HL-60/S4 (cell line): ENCODE results near the gene PHLPP1.
"Not testable (repeated sequence)": the region's sequence is repeated elsewhere in the genome, so short reads cannot be mapped to it uniquely, and the experiment has no call there.

Experiments
- in situ Hi-C: fragments of 300-500 bp; cut with MboI; formaldehyde crosslinking; loops from 2 replicates; pipeline ENCODE4 v1.14.3; 2022; ENCODE audit warnings: low sequenced_read_pairs

The PHLPP1 gene

DNA sequence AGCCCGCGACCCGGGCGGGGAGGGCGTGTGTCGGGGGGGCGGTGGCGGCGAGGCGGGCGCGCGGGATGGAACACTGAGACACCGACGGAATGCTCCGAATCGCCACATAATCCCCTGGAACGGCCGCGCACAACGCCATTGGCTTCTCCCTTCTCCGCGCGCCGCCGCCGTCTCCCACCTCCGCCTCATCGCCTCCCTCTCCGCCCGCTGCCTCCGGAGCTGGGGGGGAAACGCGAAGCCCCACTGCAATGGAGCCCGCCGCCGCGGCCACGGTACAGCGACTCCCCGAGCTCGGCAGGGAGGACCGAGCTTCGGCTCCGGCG, at the start of gene PHLPP1:
TSS of gene PHLPP1 (plus strand) at position 106 of the 323 bp plus-strand sequence. CDS start at position 249, 143 bp downstream.
- in situ Hi-C loops: loop anchor here (10.0 kb wide), 1 partner anchor 239 kb away; no protein-coding TSS in a partner anchor

DNA sequence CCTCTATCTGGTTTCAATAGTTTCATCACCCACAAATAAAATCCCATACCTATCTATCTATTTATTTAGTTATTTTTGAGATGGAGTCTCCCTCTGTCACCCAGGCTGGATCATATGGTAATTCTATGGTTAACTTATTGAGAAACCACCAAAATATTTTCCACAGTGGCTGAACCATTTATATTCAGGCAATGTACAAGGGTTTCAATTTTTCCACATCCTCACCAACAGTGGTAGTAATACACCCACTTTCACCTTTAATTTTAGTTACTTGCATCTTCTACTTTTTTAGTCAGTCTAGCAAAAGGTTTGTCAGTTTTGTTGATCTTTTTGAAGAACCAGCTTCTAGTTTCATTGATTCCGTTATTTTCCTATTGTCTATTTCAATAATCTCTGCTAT, 46.1 kb upstream of the PHLPP1 start:
- in situ Hi-C loops: no loop called here

DNA sequence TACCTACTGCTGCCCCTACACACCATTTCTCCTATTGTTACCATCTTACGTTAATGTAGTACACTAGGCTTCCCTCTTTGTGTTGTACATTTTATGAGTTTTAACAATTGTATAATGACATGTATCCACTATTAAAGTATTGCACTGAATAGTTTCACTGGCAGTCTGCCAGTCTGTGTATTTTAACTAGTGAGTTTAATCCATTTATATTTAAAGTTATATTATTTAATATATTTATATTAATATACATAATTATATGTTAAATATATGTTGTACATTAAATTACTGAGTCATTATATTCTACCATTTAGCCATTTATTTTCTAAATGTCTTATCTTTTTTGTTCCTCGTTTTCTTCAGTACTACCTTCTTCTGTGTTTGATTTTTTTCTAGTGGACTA, 44.8 kb upstream of the PHLPP1 start:
- in situ Hi-C loops: no loop called here

DNA sequence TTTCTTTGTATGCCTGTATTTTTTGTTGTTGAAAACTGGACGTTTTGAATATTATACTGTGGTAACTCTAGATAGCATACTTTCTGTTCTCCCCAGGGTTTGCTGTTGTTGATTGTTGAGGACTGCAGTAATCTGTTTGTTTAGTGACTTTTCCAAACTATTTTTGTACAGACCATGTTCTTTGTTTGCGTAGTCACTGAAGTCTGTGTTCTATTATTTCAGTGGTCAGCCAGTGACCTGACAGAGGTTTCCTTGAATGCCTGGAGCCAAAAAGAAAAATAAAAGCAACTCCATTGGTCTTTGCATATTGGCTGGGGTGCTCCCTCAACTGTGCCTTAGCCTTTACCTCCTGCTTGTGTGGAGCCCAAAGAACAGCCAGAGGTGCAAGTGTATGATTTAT, 42.7 kb upstream of the PHLPP1 start:
- in situ Hi-C loops: no loop called here

DNA sequence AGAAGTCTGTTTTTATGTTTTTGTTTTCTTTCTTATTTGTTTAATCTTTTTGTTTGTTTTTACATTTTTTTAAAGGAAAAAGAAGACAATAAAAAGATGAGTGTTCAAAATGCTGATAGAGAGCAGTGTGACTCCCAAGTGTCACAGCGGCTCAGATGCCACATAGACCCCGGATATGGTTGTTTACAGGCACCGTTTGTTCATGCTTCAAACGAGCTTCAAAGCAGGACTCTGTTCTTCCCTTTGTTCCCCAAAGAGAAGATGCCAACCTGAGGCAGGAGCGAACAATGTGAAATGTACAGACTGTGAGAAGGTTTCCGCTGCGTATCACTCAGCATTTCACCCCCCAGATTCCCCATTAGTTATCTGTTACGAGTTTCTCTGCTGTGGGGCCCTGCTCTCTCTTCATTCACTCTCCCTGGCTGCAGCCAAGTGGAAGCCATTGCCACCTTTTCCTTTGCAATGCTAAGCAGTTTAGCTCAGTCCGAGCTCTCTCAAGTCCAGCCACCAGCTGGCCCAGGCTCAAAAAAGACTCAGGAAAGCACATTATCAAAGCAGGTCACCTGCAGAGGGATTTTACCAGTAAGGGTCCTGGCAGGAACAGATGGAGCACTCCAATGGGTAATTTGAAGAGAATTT, 36.4 kb upstream of the PHLPP1 start:
- in situ Hi-C loops: no loop called here

DNA sequence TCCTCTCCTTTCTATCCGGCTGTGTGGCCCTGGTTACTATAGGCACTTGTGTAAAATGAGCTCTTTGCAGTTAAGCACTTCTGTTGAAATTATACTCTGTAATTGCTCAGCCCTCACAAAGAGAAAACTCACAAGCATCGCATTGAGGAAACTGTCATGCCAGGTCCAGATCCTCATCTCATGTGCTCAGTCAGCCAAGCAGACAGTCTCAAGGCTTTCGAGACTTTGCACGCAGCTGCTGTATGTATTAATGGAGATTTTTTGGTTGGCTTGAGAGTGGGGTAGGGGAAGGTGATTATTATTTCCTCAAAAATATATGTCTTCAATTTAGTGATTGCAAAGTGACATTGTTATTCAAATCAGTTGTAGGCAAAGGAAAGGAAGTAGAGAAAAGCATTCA, 33.0 kb upstream of the PHLPP1 start:
- in situ Hi-C loops: no loop called here

DNA sequence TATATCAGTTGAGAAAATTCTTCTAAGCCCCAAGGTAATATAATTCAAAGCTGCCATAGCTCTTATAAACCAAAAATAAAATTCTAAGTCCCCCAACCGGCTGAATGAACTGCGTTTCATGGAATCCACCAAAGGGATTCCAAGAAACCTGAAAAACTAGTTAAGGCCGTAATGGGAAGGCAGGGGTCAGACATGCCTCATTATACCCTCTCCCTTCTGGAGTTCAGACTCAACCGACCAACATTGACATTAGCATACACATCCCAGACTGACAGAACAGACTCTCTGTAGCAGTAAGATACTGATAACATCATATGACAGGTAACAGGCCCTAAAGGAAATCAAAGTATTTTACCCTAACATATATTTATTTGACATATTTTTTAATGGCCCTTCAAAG, 31.4 kb upstream of the PHLPP1 start:
- in situ Hi-C loops: no loop called here

DNA sequence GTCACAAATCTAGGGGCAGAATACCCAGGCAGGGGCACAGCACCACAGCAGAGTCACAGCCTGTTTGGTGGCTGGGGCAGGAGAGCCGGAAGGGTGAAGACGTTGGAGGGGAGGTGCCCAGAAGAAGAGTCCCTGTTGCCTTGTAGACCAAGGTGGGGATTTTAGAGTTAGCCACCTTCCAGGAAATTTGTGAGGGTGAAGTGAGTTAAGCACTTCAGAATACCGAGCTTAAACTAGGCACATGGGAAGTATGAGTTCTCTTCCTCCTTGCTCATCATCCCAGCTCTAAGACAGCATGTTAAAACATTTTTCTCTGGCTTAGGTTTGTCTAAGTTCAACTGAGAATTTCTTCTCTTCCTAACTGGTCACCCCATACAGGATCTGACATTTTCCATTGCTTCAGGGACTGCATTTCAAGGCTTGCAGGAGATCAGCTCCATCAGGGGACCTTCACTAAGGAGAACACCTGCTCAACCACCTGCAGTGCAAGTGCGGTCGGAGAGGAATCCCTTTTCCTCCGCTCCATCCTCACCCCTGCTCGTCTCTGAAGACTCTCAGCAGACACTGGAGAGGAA, 26.5 kb upstream of the PHLPP1 start:
- in situ Hi-C loops: no loop called here

DNA sequence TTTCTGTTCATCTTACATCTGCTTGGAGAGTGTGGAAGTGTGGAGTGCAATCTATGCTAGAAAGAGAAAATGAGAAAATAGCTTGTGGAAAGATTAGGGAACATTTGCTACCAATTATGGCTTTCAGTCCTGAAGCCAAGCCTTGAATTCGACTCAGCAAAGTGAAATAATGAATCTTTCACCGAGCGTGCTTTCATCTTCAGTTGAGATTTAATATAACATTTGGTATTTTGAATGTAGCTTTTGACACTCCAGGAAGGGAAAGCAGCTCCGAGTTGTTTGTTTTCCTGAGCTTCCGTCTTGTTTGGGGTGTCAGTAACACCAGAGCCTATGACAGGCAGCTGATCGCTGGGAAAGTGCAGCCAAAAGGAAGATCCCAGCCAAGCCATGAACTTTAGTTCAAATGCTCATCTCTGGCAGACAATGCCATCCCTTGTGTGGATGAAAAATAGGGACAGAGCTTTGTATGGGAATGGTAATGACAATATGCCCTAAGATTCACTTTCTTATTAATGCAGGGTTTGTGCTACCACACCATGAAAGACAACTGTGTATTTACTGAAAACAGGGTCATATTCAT, 25.0 kb upstream of the PHLPP1 start:
- in situ Hi-C loops: no loop called here

DNA sequence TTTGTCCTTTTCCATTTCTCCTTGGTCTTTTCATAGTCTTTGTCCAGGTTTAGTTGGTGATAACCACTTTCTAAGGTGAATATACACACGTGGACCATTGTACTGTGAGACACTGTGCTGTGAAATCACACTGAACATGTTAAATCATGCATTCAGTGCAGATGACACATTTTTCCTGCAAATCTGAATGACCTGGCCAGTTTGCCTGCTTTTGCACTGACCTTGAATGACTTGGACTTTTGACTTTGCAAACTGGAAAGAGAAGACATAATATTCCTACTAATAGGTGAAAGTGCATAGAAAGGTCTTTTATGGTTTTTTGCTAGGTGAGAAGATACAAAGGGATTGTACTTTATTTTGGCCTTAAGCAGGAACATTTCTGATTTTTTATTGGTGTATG, 21.7 kb upstream of the PHLPP1 start:
- in situ Hi-C loops: no loop called here

DNA sequence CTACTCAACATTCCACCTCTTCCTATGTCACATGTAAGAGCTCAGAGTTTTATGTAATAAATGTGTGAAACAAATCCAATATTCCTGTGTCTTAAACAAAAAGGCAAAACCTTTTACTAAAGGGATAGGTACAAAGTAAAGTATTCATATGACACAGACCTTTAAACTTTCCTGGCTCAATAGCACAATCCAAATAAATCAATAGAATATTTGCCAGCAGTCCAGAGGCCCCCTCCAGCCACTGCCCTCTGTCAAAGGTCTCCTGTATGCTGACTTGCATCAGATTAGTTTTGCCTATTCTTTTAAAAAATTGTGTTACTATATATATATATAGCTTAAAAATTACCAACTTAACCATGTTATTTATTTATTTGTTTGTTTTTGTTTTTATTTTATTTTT, 17.7 kb upstream of the PHLPP1 start:
- in situ Hi-C loops: no loop called here

DNA sequence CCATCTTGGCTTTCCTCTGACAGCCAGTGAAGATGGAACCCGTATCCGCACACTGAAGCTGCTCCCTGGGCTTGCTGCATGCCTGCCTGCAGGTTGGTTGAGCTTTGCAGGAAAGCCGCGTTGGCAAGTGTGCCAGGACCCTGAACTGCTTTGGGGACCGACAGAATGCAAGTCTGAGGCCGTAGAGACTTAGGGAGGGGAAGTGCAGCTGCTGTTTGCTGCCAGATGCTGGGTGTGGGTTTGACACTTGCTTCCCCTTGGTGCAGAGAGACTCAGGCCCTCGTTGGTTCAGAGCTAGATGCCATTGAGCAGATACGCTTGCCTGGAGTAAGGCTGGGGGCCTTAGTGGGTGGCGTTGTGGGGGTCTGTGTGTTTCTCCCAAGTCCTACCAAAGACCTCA, 13.1 kb upstream of the PHLPP1 start:
- in situ Hi-C loops: no loop called here

DNA sequence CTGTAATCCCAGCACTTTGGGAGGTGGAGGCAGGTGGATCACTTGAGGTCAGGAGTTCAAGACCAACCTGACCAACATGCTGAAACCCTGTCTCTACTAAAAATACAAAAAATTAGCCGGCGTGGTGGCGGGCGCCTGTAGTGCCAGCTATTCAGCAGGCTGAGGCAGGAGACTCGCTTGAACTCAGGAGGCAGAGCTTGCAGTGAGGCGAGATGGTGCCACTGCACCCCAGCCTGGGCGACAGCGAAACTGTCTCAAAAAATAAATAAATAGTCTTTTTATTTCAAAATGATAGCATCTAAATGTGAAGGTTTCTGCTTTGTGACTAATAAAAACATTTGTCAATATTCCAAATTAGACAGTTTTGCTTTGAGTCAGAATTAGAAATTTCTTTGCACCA, 8.5 kb upstream of the PHLPP1 start:
- in situ Hi-C loops: not testable (repeated sequence)

DNA sequence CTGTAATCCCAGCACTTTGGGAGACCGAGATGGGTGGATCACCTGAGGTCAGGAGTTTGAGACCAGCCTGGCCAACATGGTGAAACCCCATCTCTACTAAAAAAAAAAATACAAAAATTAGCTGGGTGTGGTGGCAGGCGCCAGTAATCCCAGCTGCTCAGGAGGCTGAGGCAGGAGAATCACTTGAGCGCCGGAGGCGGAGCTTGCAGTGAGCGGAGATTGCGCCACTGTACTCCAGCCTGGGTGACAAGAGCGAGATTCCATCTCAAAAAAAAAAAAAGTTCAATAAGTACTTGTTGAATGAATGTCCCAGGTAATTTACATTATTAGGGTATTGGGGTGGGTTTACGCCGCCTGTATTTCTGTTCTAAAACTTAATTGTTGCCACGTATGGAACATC, 5.4 kb upstream of the PHLPP1 start:
- in situ Hi-C loops: loop anchor here (10.0 kb wide), 1 partner anchor 245 kb away; no protein-coding TSS in a partner anchor

DNA sequence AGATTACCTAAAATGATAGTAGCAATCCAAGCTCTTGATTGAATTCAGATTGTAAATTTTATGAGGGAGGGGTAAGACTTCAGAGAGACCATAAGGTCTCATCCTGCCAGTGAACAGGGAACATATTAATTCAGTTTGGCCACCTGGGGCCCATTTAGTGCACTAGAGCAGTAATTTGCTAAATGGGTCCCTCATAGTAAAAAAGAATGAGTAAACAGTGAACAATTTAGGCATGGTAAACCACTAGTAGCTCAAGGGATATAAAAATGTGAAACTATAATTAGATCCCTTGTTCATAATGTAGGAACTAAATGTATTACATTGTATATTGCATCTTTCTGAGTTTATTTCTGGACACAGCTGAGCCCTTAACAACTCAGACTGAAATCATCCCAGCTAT, 4.9 kb upstream of the PHLPP1 start:
- in situ Hi-C loops: loop anchor here (10.0 kb wide), 1 partner anchor 244 kb away; no protein-coding TSS in a partner anchor

DNA sequence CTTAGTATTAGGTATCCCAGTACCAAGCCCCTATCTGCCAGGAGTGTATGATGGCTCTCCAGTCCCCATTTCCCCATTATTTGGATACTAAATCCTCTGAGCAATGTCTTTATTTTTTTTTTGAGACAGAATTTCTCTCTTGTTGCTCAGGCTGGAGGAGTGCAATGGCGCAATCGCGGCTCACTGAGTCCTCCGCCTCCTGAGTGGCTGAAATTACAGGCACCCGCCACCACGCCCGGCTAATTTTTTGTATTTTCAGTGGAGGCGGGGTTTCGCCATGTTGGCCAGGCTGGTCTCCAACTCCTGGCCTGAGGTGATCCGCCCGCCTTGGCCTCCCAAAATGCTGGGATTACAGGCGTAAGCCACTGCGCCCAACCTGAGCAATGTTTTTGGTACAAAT, 3.6 kb upstream of the PHLPP1 start:
- in situ Hi-C loops: loop anchor here (10.0 kb wide), 1 partner anchor 243 kb away; no protein-coding TSS in a partner anchor

DNA sequence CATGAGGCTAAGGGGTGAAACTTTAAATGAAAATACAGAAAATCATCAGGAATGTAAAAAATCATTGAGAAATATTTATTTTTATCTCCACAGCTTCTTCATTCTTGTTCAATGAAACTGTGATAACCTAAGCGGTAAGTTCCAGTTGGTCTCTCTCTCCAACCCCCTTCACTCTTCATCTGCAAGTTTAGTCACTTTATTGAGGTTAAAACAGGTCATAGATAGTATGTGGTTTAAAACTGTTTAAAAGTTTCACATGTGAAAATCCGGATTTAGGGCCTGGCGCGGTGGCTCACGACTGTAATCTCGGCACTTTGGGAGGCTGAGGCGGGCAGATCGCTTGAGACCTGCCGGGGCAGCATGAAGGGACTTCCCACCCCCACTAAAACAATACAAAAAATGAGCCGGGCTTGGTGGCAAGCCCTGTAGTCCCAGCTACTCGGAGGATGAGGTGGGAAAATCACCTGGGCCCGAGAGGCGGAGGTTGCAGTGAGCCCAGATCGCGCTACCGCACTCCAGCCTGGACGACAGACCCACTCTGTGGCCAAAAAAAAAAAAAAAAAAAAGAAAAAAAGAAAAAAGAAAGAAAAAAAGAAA, 1.6 kb upstream of the PHLPP1 start:
- in situ Hi-C loops: loop anchor here (10.0 kb wide), 1 partner anchor 241 kb away; no protein-coding TSS in a partner anchor

DNA sequence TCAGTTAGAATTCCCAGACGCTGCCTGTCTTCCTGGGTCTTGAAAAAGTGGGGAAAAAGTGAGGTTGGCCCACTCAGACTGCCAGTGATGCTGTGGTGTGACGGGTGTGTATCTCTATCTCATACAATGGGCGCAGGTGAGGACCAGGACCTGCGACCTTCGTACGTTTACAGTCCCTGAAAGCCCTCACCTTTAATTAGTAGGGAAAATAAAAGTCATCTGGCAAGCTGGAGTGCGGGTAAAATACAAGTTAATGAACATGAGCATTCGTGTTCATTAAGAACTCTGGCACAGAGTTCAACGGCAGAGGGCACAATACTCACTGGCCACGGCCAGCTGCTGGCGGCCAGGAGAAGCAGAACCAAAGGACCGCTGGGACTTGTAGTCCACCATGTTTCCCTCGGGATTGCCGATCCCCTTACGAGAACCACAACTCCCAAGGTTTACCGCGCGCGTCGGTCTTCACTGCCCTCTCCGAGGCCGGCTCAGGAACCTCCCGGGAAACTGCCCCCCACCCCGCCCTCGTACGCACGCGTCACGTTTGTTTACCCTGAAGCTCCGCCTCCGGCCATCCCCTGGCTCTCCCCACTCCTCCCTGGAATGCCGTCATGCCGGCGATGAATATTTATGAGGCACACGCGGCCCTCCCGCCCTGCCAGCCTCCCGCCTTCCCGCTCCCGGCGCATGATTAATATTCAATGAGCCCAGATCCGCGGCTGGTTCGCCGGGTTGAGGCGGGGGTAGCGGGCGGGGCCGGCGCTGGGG, 488 bp upstream of the PHLPP1 start:
- in situ Hi-C loops: loop anchor here (10.0 kb wide), 1 partner anchor 240 kb away; no protein-coding TSS in a partner anchor

DNA sequence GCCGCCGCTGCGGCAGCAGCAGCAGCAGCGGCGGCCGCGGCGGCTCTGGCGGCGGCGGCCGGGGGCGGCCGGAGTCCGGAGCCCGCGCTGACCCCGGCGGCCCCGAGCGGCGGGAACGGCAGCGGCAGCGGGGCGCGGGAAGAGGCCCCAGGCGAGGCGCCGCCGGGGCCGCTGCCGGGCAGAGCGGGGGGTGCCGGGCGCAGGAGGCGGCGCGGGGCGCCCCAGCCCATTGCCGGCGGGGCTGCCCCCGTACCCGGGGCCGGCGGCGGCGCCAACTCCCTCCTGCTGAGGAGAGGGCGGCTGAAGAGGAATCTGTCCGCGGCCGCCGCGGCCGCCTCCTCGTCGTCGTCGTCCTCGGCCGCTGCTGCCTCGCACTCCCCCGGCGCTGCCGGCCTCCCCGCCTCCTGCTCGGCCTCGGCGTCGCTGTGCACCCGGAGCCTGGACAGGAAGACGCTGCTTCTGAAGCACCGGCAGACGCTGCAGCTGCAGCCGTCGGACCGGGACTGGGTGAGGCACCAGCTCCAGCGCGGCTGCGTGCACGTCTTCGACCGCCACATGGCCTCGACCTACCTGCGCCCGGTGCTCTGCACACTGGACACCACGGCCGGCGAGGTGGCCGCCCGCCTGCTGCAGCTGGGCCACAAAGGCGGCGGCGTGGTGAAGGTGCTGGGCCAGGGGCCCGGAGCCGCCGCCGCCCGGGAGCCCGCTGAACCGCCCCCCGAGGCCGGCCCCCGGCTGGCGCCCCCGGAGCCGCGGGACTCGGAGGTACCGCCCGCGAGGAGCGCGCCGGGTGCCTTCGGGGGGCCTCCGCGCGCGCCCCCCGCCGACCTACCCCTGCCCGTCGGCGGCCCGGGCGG, 646 bp downstream of the PHLPP1 start:
- in situ Hi-C loops: loop anchor here (10.0 kb wide), 1 partner anchor 239 kb away; no protein-coding TSS in a partner anchor

DNA sequence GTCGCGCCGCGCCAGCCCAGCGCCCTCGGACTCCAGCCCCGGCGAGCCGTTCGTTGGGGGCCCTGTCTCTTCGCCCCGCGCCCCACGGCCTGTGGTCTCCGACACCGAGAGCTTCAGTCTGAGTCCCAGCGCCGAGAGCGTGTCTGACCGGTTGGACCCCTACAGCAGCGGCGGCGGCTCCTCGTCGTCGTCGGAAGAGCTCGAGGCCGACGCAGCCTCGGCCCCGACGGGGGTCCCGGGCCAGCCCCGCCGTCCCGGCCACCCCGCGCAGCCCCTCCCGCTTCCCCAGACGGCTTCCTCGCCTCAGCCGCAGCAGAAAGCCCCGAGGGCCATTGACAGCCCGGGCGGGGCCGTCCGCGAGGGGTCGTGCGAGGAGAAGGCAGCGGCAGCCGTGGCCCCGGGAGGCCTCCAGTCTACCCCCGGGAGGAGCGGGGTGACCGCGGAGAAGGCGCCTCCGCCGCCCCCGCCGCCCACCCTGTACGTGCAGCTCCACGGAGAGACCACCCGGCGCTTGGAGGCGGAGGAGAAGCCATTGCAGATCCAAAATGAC, 1.4 kb downstream of the PHLPP1 start:
- in situ Hi-C loops: loop anchor here (10.0 kb wide), 1 partner anchor 238 kb away; no protein-coding TSS in a partner anchor
